A673 (cell line): ENCODE results near the gene GNG7. TPM values are rescaled to one million over a fixed set of nuclear protein-coding genes. Genes with fewer than 3 reads are reported as not detected.

ENCODE experiments used
- BruUV-seq: library from RNA; stranded (reverse); fragments of 400-500 nt; replicated peaks from 2 replicates; lab custom pipeline; 2021; lab: Mats Ljungman, UMichigan
- CTCF ChIA-PET: fragments of 300-600 bp; sonication (Branson Sonifier 250); formaldehyde crosslinking; loops from one replicate; lab custom pipeline; 2022; ENCODE audit warnings: antibody characterized with exemption; lab: Charles Lee
- POLR2A ChIA-PET: fragments of 300-600 bp; sonication (Branson Sonifier 250); formaldehyde crosslinking; loops from one replicate; lab custom pipeline; 2022; ENCODE audit warnings: antibody characterized with exemption; ENCODE audit not compliant: low non-redundant PET; lab: Charles Lee
- DNase-seq: peaks from one replicate; pipeline ENCODE4 v3.0.0-alpha.2; 2015; ENCODE audit warnings: low spot score
- H3K27ac ChIP-seq: fragments of 200-600 bp; sonication (generic); 2 replicates; pipeline ENCODE4 v1.5.1; 2016; ENCODE audit warnings: mixed run types, low read depth, mild to moderate bottlenecking, mixed read lengths, antibody characterized with exemption, low read length; ENCODE audit not compliant: poor library complexity, severe bottlenecking
- H3K27me3 ChIP-seq: fragments of 200-600 bp; sonication (generic); replicated peaks from 2 replicates; pipeline ENCODE4 v1.6.1; 2017; ENCODE audit warnings: mixed run types, low read depth, mild to moderate bottlenecking, mixed read lengths, antibody characterized with exemption, low read length; ENCODE audit not compliant: insufficient read depth, poor library complexity
- H3K36me3 ChIP-seq: fragments of 200-600 bp; sonication (generic); 2 replicates; pipeline ENCODE4 v1.6.1; 2016; ENCODE audit warnings: mixed run types, mild to moderate bottlenecking, mixed read lengths, antibody characterized with exemption, low read length; ENCODE audit not compliant: insufficient read depth, poor library complexity, severe bottlenecking
- H3K4me1 ChIP-seq: fragments of 200-600 bp; sonication (generic); 2 replicates; pipeline ENCODE4 v1.6.1; 2017; ENCODE audit warnings: mixed run types, mild to moderate bottlenecking, mixed read lengths, antibody characterized with exemption, low read length; ENCODE audit not compliant: insufficient read depth, poor library complexity, severe bottlenecking
- H3K4me3 ChIP-seq: fragments of 200-600 bp; sonication (generic); 2 replicates; pipeline ENCODE4 v1.5.1; 2016; ENCODE audit warnings: low read depth, mixed run types, mild to moderate bottlenecking, mixed read lengths, low read length; ENCODE audit not compliant: poor library complexity, severe bottlenecking
- H3K9me3 ChIP-seq: fragments of 200-600 bp; sonication (generic); 2 replicates; pipeline ENCODE4 v1.6.1; 2016; ENCODE audit warnings: mixed run types, low read depth, mild to moderate bottlenecking, mixed read lengths, antibody characterized with exemption, low read length; ENCODE audit not compliant: poor library complexity, severe bottlenecking
- EZH2 ChIP-seq: fragments of 200-600 bp; sonication (generic); IDR thresholded peaks from 2 replicates; pipeline ENCODE4 v1.6.1; 2017; ENCODE audit warnings: borderline replicate concordance, low read depth, mild to moderate bottlenecking, mixed read lengths, antibody characterized with exemption, low read length; ENCODE audit not compliant: poor library complexity, severe bottlenecking
- intact Hi-C: fragments of 100-400 bp; cut with micrococcal nuclease; formaldehyde crosslinking; loops from one replicate; pipeline ENCODE4 v1.10.0; 2022; ENCODE audit not compliant: unreplicated experiment
- total RNA-seq: library from RNA; stranded (reverse); gene quantifications from 2 replicates; pipeline ENCODE4 v1.2.3, GENCODE V29; 2021
- TF ChIP-seq, protein P1 (sequence below): fragments of 300-800, 200-600 bp; sonication (generic); conservative IDR thresholded peaks from 2 replicates; pipeline ENCODE4 v1.5.1; 2017; ENCODE audit warnings: low read depth, mild to moderate bottlenecking, antibody characterized with exemption, low read length, moderate library complexity, mixed read lengths

The GNG7 gene
- total RNA-seq, 1 experiment from 2014 or later = 0.30 TPM

DNA sequence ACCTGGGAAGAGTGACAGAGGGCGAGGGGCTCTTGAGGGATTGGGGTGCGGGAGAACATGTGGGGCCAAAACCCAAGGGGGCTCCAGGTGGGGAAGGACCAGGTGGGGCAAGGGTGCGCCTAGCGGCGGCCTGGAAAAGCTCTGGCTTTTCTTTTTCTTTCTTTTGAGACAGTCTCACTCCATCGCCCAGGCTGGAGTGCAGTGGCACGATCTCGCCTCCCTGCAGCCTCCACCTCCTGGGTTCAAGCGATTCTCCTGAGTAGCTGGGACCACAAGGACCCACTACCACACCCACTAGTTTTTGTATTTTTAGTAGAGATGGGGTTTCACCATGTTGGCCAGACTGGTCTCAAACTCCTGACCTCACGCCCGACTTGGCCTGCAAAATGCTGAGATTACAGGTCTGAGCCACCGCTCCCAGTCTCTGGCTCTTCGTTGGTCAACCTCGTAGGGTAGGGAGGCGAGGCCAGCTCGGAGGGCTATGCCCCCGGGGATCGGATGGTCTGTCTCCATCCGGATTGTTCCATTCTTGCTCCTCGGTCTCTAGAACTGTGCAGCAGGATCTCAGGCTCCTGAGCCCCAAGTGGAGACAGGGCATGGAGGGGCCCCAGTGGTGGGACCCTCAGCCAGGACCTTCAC lies 222.8 kb downstream of the GNG7 start:
- peaks cover 30% of the 10 kb centered on the region for H3K4me1 ChIP-seq
- no peaks in the 10 kb centered on the region for H3K36me3 ChIP-seq
- ChIA-PET CTCF (no interaction called here), POLR2A (no interaction called here)
- TF ChIP-seq EZH2 = no peak
- DNase-seq = no peak
- peaks cover 6% of the 10 kb centered on the region for H3K9me3 ChIP-seq
- H3K27ac ChIP-seq = no peak overlapping the region
- H3K27me3 ChIP-seq = no peaks in the 10 kb centered on the region
- intact Hi-C loops = loop anchor here (5.0 kb wide), 1 partner anchor 63 kb away; no protein-coding TSS in a partner anchor
- H3K4me3 ChIP-seq = peak overlapping the region; percentile 81
- no TSS peak for BruUV-seq

DNA sequence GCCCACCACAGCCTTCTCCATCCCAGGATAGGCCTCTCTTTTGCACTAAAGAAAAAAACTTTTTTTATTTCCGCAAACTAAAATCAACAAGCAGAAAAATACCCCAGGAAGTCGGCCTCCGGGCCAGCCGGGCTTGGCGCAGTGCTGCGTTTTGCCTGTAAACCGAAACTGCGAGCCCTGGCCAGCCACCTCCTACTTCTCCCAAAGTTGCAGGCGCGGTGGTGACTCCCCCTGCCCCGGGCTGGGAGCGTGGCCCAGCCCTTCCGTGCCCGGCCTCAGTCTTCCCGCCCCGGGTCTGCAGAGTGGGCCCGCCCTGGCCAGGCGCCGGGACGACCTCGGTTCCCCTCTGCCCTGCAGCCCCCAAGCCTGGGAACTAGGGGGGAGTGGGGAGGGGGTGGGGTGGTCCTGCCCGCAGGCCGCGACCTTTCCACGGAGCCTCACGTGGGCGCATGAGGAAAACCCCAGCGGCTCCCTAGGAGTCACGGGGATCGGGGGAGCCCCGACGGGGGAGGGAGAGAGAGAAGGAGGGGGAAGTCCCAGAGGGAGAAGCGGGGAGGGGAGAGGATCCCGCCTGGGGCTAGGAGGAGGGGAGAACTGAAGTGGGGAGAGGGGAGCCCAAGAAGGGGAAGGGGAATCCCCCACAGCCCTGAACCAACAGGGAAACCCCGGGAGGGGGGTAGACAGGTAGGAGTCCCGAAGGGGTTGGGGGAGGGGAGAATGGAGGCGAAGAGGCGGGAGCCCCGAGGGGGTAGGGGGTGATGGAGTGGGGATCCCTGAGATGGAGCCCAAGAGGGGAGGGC lies 223.5 kb downstream of the GNG7 start:
- ChIA-PET CTCF (interaction anchor here (0.7 to 3.6 kb wide), 3 partner anchors 75 to 135 kb away, joined by 4 to 23 read pairs (median 8); no protein-coding TSS in a partner anchor), POLR2A (interaction anchor here (0.6 kb wide), 1 partner anchor 97 kb away, joined by 3 read pairs; no protein-coding TSS in a partner anchor)
- no TSS peak for BruUV-seq
- Histone ChIP-seq H3K9me3 (peaks cover 6% of the 10 kb centered on the region), H3K27ac (peak overlapping the region; percentile 40), H3K36me3 (no peaks in the 10 kb centered on the region), H3K4me1 (peaks cover 33% of the 10 kb centered on the region), H3K4me3 (peak overlapping the region; percentile 81), H3K27me3 (no peaks in the 10 kb centered on the region)
- DNase-seq = peak; percentile 63
- TF ChIP-seq, protein P1, sequence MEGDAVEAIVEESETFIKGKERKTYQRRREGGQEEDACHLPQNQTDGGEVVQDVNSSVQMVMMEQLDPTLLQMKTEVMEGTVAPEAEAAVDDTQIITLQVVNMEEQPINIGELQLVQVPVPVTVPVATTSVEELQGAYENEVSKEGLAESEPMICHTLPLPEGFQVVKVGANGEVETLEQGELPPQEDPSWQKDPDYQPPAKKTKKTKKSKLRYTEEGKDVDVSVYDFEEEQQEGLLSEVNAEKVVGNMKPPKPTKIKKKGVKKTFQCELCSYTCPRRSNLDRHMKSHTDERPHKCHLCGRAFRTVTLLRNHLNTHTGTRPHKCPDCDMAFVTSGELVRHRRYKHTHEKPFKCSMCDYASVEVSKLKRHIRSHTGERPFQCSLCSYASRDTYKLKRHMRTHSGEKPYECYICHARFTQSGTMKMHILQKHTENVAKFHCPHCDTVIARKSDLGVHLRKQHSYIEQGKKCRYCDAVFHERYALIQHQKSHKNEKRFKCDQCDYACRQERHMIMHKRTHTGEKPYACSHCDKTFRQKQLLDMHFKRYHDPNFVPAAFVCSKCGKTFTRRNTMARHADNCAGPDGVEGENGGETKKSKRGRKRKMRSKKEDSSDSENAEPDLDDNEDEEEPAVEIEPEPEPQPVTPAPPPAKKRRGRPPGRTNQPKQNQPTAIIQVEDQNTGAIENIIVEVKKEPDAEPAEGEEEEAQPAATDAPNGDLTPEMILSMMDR = no peak
- TF ChIP-seq EZH2 = no peak
- intact Hi-C loops = loop anchor here (1.0 to 5.0 kb wide), 2 partner anchors 63 to 132 kb away; no protein-coding TSS in a partner anchor

DNA sequence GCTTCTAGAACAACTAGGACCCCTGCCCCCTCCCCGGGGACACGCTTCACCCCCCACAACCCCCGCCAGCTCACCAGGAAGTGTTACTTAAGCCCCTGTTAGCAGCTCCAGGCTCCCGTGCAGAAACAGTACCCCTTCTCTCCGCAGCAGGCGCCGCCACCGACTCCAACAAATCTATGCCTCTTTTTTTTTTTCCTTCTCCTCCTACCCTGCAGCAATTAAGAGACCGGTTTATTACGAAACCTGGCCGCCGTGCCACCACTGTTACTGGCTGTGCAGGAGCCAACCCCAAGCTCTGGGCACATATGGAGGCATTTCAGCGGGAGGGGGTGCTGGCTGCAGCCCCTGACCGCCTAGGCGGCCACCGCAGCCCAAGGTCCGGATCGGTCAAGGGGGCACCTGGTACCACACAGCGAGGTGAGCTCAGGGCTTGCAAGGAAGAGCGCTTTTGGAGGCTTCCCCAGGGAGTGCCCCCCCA lies 224.2 kb downstream of the GNG7 start:
- H3K4me3 ChIP-seq = peak overlapping the region; percentile 81
- H3K27ac ChIP-seq = peak overlapping the region; percentile 40
- TF ChIP-seq, protein P1 = peak; percentile 47
- no peak for TF ChIP-seq EZH2
- H3K9me3 ChIP-seq = peaks cover 2% of the 10 kb centered on the region
- DNase-seq = peak; percentile 91
- H3K4me1 ChIP-seq = peaks cover 33% of the 10 kb centered on the region
- H3K27me3 ChIP-seq = no peaks in the 10 kb centered on the region
- no TSS peak for BruUV-seq
- ChIA-PET CTCF (interaction anchor here (0.6 to 3.6 kb wide), 6 partner anchors 76 to 158 kb away, joined by 3 to 23 read pairs (median 4); no protein-coding TSS in a partner anchor), POLR2A (interaction anchor here (0.5 to 0.6 kb wide), 3 partner anchors 60 to 1682 kb away, joined by 3 to 6 read pairs (median 4); no protein-coding TSS in a partner anchor)
- H3K36me3 ChIP-seq = no peaks in the 10 kb centered on the region
- intact Hi-C loops = loop anchor here (1.0 to 5.0 kb wide), 2 partner anchors 64 to 133 kb away; no protein-coding TSS in a partner anchor
